NCI-H82 treated with DMSO at 0.1 percent for 48 hours (cell line): ENCODE data around the gene SKAP1.
"Not testable (repeated sequence)": the region's sequence is repeated elsewhere in the genome, so short reads cannot be mapped to it uniquely, and the experiment has no call there.

Experiments
- DNase-seq: peaks from one replicate; lab custom pipeline; 2025; ENCODE audit not compliant: unreplicated experiment; lab: John Stamatoyannopoulos, UW

SKAP1 gene

GRCh38 chr17:48250059-48250458 is 180.0 kb downstream of the SKAP1 start:
- not testable (repeated sequence) for DNase-seq

- no peak for DNase-seq
Measured at GRCh38 chr17:48247603-48248002, 182.4 kb downstream of the SKAP1 start.

- DNase-seq = no peak
Measured at GRCh38 chr17:48247038-48247437, 183.0 kb downstream of the SKAP1 start.

- DNase-seq = peak; percentile 3
Measured at GRCh38 chr17:48246612-48247011, 183.4 kb downstream of the SKAP1 start.

- DNase-seq = not testable (repeated sequence)
Measured at GRCh38 chr17:48245465-48246033, 184.5 kb downstream of the SKAP1 start.

- DNase-seq = no peak
Measured at GRCh38 chr17:48244814-48245213, 185.2 kb downstream of the SKAP1 start.

- DNase-seq = no peak
Measured at GRCh38 chr17:48244121-48244711, 185.8 kb downstream of the SKAP1 start.

- no peak for DNase-seq
Measured at GRCh38 chr17:48241770-48242497, 188.1 kb downstream of the SKAP1 start.

- DNase-seq = no peak
Measured at GRCh38 chr17:48241131-48241591, 188.9 kb downstream of the SKAP1 start.

GRCh38 chr17:48240562-48241130 is 189.4 kb downstream of the SKAP1 start:
- DNase-seq = no peak

- DNase-seq = no peak
Measured at GRCh38 chr17:48240122-48240521, 189.9 kb downstream of the SKAP1 start.

- DNase-seq = no peak
Measured at GRCh38 chr17:48239603-48239995, 190.4 kb downstream of the SKAP1 start.

- DNase-seq = no peak
Measured at GRCh38 chr17:48238933-48239602, 190.9 kb downstream of the SKAP1 start.

- no peak for DNase-seq
Measured at GRCh38 chr17:48237456-48237855, 192.6 kb downstream of the SKAP1 start.

GRCh38 chr17:48236681-48237134 is 193.3 kb downstream of the SKAP1 start:
- DNase-seq = no peak

- no peak for DNase-seq
Measured at GRCh38 chr17:48234922-48235321, 195.1 kb downstream of the SKAP1 start.

- no peak for DNase-seq
Measured at GRCh38 chr17:48231995-48232959, 197.7 kb downstream of the SKAP1 start.

- DNase-seq = no peak
Measured at GRCh38 chr17:48229936-48230335, 200.1 kb downstream of the SKAP1 start.

- DNase-seq = no peak
Measured at GRCh38 chr17:48228720-48229119, 201.3 kb downstream of the SKAP1 start.
